H9 (cell line): Measurements from ENCODE around the gene SART1. TPM values are rescaled to one million over a fixed set of nuclear protein-coding genes. Genes with fewer than 3 reads are reported as not detected.

Experiments
- DNase-seq: peaks from one replicate; pipeline ENCODE4 v3.0.0-alpha.2; 2017
- H2AFZ ChIP-seq: one replicate; pipeline ENCODE4 v1.6.1; 2013; ENCODE audit warnings: mild to moderate bottlenecking, low read length, control low read depth, moderate library complexity
- H2AK5ac ChIP-seq: 2 replicates; pipeline ENCODE4 v1.6.1; 2013; ENCODE audit warnings: low read length, control low read depth, mixed read lengths; ENCODE audit not compliant: insufficient read length
- H2BK120ac ChIP-seq: one replicate; pipeline ENCODE4 v1.6.1; 2013; ENCODE audit warnings: low read depth, mild to moderate bottlenecking, low read length, control low read depth, inconsistent platforms; ENCODE audit not compliant: poor library complexity, severe bottlenecking
- H2BK12ac ChIP-seq: 2 replicates; pipeline ENCODE4 v1.6.1; 2013; ENCODE audit warnings: low read length, control low read depth, mixed read lengths, low read depth; ENCODE audit not compliant: insufficient read length
- H2BK15ac ChIP-seq: 2 replicates; pipeline ENCODE4 v1.6.1; 2013; ENCODE audit warnings: low read depth, low read length, control low read depth
- H2BK20ac ChIP-seq: one replicate; pipeline ENCODE4 v1.6.1; 2013; ENCODE audit warnings: low read depth, mild to moderate bottlenecking, low read length, control low read depth, inconsistent platforms; ENCODE audit not compliant: poor library complexity, severe bottlenecking
- H2BK5ac ChIP-seq: 2 replicates; pipeline ENCODE4 v1.6.1; 2013; ENCODE audit warnings: low read length, control low read depth, mixed read lengths; ENCODE audit not compliant: insufficient read length
- H3K14ac ChIP-seq: 2 replicates; pipeline ENCODE4 v1.6.1; 2013; ENCODE audit warnings: low read length, control low read depth; ENCODE audit not compliant: insufficient read depth
- H3K18ac ChIP-seq: 2 replicates; pipeline ENCODE4 v1.6.1; 2013; ENCODE audit warnings: low read depth, mild to moderate bottlenecking, mixed read lengths, low read length, control low read depth; ENCODE audit not compliant: insufficient read length
- H3K23ac ChIP-seq: 2 replicates; pipeline ENCODE4 v1.6.1; 2013; ENCODE audit warnings: low read length, control low read depth, mixed read lengths, low read depth; ENCODE audit not compliant: insufficient read length
- H3K23me2 ChIP-seq: 2 replicates; pipeline ENCODE4 v1.6.1; 2013; ENCODE audit warnings: low read depth, mild to moderate bottlenecking, mixed read lengths, low read length, control low read depth; ENCODE audit not compliant: insufficient read length, poor library complexity, severe bottlenecking
- H3K27ac ChIP-seq: 2 replicates; pipeline ENCODE4 v1.5.1; 2013; ENCODE audit warnings: low read length, control low read depth, mixed read lengths, low read depth; ENCODE audit not compliant: insufficient read length
- H3K27me3 ChIP-seq: 2 replicates; pipeline ENCODE4 v1.6.1; 2013; ENCODE audit warnings: low read length, control low read depth, inconsistent platforms; ENCODE audit not compliant: insufficient read depth
- H3K4ac ChIP-seq: 2 replicates; pipeline ENCODE4 v1.6.1; 2013; ENCODE audit warnings: low read depth, mild to moderate bottlenecking, control low read depth, inconsistent platforms, low read length, moderate library complexity
- H3K4me1 ChIP-seq: 2 replicates; pipeline ENCODE4 v1.6.1; 2013; ENCODE audit warnings: low read length, control low read depth, inconsistent platforms; ENCODE audit not compliant: insufficient read depth
- H3K4me2 ChIP-seq: 2 replicates; pipeline ENCODE4 v1.6.1; 2013; ENCODE audit warnings: low read length, control low read depth, mixed read lengths; ENCODE audit not compliant: insufficient read length, insufficient read depth
- H3K56ac ChIP-seq: 2 replicates; pipeline ENCODE4 v1.6.1; 2013; ENCODE audit warnings: low read depth, mild to moderate bottlenecking, mixed read lengths, low read length, control low read depth; ENCODE audit not compliant: insufficient read length
- H3K79me1 ChIP-seq: 2 replicates; pipeline ENCODE4 v1.6.1; 2013; ENCODE audit warnings: low read depth, mild to moderate bottlenecking, moderate library complexity, low read length, control low read depth, inconsistent platforms; ENCODE audit not compliant: insufficient read depth, poor library complexity, severe bottlenecking
- H3K79me2 ChIP-seq: 2 replicates; pipeline ENCODE4 v1.6.1; 2013; ENCODE audit warnings: low read length, control low read depth, inconsistent platforms; ENCODE audit not compliant: insufficient read depth
- H3K9ac ChIP-seq: 2 replicates; pipeline ENCODE4 v1.6.1; 2013; ENCODE audit warnings: low read length, control low read depth, mixed read lengths; ENCODE audit not compliant: insufficient read length; ENCODE audit errors: extremely low read depth
- H3K9me3 ChIP-seq: one replicate; pipeline ENCODE4 v1.6.1; 2013; ENCODE audit warnings: low read depth, low read length, inconsistent platforms; ENCODE audit not compliant: control insufficient read depth
- H3T11ph ChIP-seq: one replicate; pipeline ENCODE4 v1.6.1; 2013; ENCODE audit warnings: mild to moderate bottlenecking, low read length, control low read depth, inconsistent platforms
- H4K20me1 ChIP-seq: one replicate; pipeline ENCODE4 v1.6.1; 2013; ENCODE audit not compliant: control insufficient read depth, insufficient read length, insufficient read depth
- H4K5ac ChIP-seq: 2 replicates; pipeline ENCODE4 v1.6.1; 2013; ENCODE audit warnings: low read depth, mild to moderate bottlenecking, mixed read lengths, low read length, control low read depth; ENCODE audit not compliant: insufficient read length
- H4K8ac ChIP-seq: replicated peaks from 2 replicates; pipeline ENCODE4 v1.6.1; 2013; ENCODE audit warnings: low read length, control low read depth, mixed read lengths, low read depth; ENCODE audit not compliant: insufficient read length
- H4K91ac ChIP-seq: 2 replicates; pipeline ENCODE4 v1.6.1; 2013; ENCODE audit warnings: low read depth, mild to moderate bottlenecking, moderate library complexity, mixed read lengths, low read length, control low read depth; ENCODE audit not compliant: insufficient read length
- H3K27ac Mint-ChIP-seq, 3 experiments: 2 replicates in 2 of 3; 3 replicates in 1 of 3; pipeline ENCODE4 v1.8.0; 2020 to 2021; ENCODE audit warnings: mixed read lengths in 3 of 3, mild to moderate bottlenecking in 1 of 3, moderate library complexity in 1 of 3
- H3K27me3 Mint-ChIP-seq: 2 replicates; pipeline ENCODE4 v1.8.0; 2021; ENCODE audit warnings: low read depth, mild to moderate bottlenecking, moderate library complexity, mixed read lengths
- H3K36me3 Mint-ChIP-seq, 3 experiments: 2 replicates in 2 of 3; 3 replicates in 1 of 3; pipeline ENCODE4 v1.8.0; 2020 to 2021; ENCODE audit warnings: low read depth in 3 of 3, mixed read lengths in 3 of 3; ENCODE audit not compliant: insufficient read depth in 1 of 3
- H3K4me1 Mint-ChIP-seq, 2 experiments: 2 replicates each; pipeline ENCODE4 v1.8.0; 2020; ENCODE audit warnings: mixed read lengths in 2 of 2
- H3K4me3 Mint-ChIP-seq, 2 experiments: 2 replicates in 1 of 2; 3 replicates in 1 of 2; pipeline ENCODE4 v1.8.0; 2020 to 2021; ENCODE audit warnings: mild to moderate bottlenecking in 2 of 2, mixed read lengths in 2 of 2, moderate library complexity in 1 of 2
- H3K9me3 Mint-ChIP-seq, 2 experiments: 2 replicates in 1 of 2; 3 replicates in 1 of 2; pipeline ENCODE4 v1.8.0; 2020; ENCODE audit warnings: mild to moderate bottlenecking in 2 of 2, mixed read lengths in 2 of 2, moderate library complexity in 1 of 2
- WGBS: extraction: QIAGEN DNeasy Blood & Tissue Kit; methylation state at CpG from one replicate; pipeline ENCODE4 v1.1.7; 2013; ENCODE audit warnings: missing lambda C conversion rate, low lambda C conversion rate, mixed read lengths; ENCODE audit not compliant: insufficient read length; ENCODE audit errors: extremely low coverage; 5-methylcytosine and 5-hydroxymethylcytosine counted together
- total RNA-seq: library from RNA; stranded (reverse); gene quantifications from 2 replicates; pipeline ENCODE4 v1.2.1, GENCODE V29; 2021
- TF ChIP-seq, protein P1 (sequence below): fragments of 200-600 bp; sonication (generic); conservative IDR thresholded peaks from 3 replicates; pipeline ENCODE4 v1.8.0; 2021; ENCODE audit warnings: antibody characterized with exemption, mild to moderate bottlenecking

SART1 gene
- total RNA-seq, 1 experiment from 2014 or later = 52.0 TPM

DNA sequence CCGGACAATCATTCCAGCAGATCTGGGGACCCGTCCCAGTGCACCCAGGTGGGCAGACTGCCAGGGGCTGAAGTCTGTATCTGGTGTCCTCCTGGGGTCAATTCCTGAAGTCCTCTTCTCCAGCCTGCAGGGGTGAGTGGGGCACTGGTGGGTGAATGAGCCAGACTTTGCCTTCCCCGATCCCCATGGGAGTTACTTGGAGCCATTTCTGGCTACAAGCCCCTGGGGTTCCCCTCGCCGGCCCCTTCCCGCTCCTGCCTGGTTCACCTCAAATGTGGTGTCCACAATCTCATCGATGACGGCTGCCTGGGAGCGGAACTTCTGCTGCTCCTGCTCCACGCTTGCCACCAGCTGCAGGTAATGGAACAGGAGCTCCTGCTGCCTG is 55.3 kb downstream of the SART1 start:
- Histone ChIP-seq H2AK5ac (no peak overlapping the region), H2BK15ac (no peak overlapping the region), H2AFZ (no peak overlapping the region), H2BK12ac (no peak overlapping the region), H3K4me2 (no peak overlapping the region), H4K91ac (no peak overlapping the region), H3K14ac (no peak overlapping the region), H3K23ac (no peak overlapping the region), H3K9me3 (no peaks in the 10 kb centered on the region), H3K18ac (no peak overlapping the region), H4K8ac (no peak overlapping the region), H3K27me3 (no peaks in the 10 kb centered on the region; the same call in 1 of the 2 replicates), H3K4me1 (no peaks in the 10 kb centered on the region), H3K56ac (no peak overlapping the region), H3T11ph (no peak overlapping the region), H3K4ac (no peak overlapping the region), H2BK5ac (no peak overlapping the region), H3K9ac (no peak overlapping the region), H3K27ac (no peak overlapping the region), H3K79me2 (no peaks in the 10 kb centered on the region), H2BK120ac (no peak overlapping the region), H4K20me1 (no peaks in the 10 kb centered on the region), H3K23me2 (peaks cover 6% of the 10 kb centered on the region), H2BK20ac (no peak overlapping the region), H3K79me1 (no peaks in the 10 kb centered on the region), H4K5ac (no peak overlapping the region)
- Mint-ChIP-seq H3K9me3 (no peaks in the 10 kb centered on the region), H3K36me3 (no peaks in the 10 kb centered on the region; a peak in 1 of 7 replicates), H3K27me3 (peaks cover 12% of the 10 kb centered on the region), H3K4me3 (no peak overlapping the region), H3K4me1 (peaks cover 0 to 2% of the 10 kb centered on the region in 2 experiments; a peak in 1 of 4 replicates), H3K27ac (no peak overlapping the region; a peak in 1 of 7 replicates)
- DNase-seq = no peak
- WGBS = no CpG with 5 or more reads among the region's 10 CpGs
- TF ChIP-seq, protein P1, sequence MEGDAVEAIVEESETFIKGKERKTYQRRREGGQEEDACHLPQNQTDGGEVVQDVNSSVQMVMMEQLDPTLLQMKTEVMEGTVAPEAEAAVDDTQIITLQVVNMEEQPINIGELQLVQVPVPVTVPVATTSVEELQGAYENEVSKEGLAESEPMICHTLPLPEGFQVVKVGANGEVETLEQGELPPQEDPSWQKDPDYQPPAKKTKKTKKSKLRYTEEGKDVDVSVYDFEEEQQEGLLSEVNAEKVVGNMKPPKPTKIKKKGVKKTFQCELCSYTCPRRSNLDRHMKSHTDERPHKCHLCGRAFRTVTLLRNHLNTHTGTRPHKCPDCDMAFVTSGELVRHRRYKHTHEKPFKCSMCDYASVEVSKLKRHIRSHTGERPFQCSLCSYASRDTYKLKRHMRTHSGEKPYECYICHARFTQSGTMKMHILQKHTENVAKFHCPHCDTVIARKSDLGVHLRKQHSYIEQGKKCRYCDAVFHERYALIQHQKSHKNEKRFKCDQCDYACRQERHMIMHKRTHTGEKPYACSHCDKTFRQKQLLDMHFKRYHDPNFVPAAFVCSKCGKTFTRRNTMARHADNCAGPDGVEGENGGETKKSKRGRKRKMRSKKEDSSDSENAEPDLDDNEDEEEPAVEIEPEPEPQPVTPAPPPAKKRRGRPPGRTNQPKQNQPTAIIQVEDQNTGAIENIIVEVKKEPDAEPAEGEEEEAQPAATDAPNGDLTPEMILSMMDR = no peak
